Measurements from ENCODE around the gene MYO1D.
A peak's percentile ranks its signal among the peaks of the same experiment; 100 is the strongest.

The MYO1D gene

DNA sequence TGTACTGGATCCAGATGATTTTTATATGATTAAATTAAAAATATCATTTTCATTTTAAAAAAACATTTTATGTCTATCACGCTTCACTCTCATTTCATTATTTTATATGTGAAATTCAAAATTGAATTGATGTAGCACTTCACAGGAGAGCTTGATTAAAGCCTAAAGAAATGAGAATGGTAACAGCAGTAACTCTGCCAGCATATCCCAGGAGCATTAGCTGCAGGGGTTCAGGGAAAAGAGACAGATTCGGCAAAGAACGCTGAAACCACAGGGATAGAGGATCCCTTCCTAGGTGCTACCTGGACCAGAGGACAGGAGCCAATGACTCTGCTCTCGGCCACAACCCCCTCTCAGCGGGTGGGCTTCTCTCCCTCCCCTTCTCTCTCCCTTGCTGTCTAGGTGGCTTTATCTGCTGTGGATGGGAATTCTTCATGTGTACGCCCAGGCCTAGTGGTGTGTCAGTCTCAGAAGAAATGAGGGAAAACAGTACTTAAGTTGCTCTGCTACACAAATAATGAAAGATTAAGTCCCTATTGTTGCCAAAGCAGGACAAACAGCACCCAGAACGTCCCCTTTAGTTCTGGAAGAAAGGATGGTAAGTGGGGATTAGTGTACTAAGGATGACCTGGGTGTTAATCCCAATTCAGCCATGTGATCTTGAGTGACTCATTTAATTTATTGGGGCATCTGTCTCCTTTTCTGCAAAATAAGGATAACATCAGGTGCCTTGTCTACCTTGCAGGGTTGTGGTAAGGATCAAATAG, 266.9 kb downstream of the MYO1D start:
- DNase-seq: no peak

DNA sequence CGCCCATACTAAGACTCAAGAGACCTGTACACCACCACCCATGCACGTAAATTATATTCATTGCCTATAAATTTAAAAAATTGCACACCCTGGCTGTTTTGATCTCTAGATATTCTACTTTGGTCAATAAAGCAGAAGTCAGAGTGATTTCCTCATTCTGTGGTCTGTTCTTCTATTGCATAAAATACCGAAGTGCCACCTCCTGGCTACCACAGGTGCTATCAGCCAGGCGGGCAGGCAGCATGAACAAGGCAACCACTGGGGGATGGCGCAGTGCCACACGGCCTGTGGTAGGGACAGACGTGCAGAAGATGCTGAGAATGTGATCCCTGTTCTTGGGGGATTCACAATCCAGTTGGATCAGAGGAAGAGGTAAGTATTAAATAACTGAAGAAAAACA, 267.8 kb downstream of the MYO1D start:
- DNase-seq: peak; percentile 68

DNA sequence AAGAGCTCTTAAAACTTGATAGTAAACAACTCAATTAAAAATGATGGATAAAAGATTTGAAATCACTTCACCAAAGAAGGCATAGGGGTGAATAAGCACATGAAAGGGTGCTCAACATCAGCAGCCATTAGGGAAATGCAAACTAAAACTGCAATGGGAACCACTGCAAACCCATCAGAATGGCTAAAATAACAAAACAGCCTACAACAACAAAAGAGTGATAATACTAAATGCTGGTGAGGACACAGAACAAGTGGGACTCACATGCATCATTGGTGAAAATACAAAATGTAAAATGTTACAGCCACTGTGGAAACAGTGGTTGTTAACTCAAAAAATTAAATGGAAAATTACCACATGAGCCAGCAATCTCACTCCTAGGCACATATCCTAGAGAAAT, 268.7 kb downstream of the MYO1D start:
- no peak for DNase-seq

DNA sequence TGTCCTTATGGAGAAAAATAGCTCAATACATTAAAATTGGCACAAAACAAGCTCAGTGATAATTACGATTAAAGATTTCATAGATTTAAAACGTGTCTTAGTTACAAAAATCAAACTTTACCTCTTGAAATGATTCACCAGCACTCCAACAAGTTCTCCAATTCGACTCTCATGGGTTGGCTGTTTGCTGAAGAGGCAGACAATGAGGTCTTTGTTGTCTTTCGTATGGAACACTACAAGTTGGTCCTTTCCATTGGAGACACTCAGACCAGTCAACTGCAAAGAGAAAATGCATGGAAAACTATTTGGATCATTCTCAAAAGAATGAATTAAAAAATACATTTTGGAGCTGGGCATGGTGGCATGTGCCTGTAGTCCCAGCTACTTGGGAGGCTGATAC, 272.0 kb downstream of the MYO1D start:
- no peak for DNase-seq

DNA sequence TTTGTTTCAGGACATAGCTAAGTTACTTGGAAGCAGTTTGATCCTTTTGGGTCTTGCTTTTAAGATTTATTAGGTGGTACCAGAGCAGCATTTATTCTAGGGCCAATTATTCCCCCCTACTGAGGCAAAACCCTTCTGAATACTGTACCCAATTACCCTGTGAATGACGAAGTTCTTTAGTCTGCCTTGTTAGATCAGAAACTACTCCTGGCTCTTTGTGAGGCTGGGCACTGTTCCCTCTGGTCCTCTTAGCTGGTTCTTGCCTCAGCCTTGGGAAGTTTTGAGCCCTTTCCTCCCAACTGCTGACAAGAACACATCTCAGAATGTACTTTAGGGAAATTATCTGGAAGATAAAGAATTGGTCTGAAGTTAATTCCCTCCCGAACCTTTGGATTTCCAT, 274.5 kb downstream of the MYO1D start:
- no peak for DNase-seq

DNA sequence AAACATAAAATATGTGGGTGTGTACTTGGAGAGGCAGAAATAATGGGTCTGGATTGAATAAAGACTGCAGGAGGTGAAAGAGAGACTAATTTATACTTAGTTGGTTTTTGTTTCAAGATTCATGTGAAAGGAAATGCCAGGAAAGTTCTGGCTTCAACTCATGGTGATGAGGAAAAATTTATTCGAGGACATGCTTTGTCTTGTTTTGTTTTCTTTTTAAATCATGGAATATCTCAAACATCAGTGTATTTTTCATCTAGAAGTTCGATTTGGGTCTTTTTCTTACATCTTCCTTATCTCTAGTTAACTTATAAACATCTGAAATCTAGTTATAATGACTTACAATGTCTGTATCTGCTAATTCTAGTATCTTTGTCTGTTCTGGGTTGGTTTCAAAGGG, 275.1 kb downstream of the MYO1D start:
- no peak for DNase-seq

DNA sequence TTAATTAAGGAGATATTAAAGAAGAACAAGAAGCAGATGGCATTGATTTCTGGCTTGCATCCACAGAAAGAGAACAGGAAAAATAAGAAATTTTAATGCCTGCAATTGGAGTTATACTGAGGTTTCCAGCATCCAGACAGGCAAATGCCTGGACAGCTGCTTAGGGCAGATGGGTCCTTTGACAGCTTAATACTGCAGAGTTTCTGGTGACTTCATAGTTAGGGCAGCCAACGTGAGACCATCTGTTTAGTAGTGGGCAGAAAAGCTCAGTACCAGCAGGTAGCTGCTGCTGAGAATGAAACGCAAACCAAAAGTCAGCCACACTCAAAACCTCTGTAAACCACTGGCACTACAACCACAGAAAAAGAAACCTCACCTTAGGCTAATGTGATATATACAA, 280.3 kb downstream of the MYO1D start:
- DNase-seq: no peak

DNA sequence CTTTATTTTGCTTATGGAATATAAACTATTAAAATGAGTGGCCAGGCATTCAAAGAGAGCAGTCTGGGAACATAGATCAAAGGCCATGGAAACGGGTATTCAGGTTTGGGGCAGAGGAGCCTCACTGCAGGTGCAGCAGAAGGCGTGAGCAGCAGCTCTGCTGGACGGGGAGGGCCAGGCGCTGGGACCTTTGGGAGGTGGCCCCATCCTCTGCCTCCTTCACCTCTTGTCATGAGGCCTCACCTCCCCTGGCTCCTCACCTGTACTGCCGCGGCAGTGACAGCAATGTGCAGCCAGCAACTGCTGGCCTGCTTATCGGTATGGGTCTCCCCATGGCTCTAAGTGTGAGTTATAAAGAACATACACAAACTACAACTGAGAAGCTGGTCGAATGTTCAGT, 280.7 kb downstream of the MYO1D start:
- DNase-seq: no peak

DNA sequence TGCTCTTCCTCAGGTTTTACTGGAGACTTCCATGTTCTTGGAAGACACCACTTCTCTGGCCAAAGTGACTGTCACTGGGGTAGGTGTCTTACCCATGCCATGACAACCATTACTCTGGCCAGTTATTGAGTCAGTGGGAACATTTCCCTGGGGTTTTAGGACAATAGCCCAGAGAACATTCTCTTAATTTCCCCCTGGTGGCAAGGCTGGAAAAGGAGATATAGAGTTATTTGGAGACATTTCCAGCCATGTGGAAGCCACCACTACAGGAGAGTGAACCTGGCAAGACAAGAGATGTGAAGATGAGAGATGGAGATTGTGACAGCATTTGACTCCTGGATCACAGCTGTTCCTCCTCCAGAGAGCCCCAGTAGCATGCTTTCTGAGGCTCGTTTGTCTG, 283.9 kb downstream of the MYO1D start:
- no peak for DNase-seq

DNA sequence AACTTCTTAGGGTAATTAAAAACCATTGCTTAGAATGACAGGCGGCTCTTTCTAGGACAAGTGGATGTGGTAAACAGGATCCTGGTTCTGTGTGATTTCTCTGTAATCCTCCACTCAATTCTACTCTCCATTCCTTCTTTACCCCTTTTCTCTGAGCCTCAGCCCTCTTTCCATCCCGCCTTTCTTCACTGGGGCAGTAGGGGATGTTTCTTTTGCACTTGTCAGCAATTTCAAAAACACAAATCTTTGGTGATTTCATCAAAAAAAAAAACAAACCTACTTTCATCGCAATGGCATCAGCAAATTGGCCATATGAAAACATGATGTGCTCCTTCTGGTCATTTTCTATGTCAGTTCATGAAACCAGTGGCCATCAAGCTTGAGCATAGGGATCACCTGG, 285.5 kb downstream of the MYO1D start:
- DNase-seq: no peak

DNA sequence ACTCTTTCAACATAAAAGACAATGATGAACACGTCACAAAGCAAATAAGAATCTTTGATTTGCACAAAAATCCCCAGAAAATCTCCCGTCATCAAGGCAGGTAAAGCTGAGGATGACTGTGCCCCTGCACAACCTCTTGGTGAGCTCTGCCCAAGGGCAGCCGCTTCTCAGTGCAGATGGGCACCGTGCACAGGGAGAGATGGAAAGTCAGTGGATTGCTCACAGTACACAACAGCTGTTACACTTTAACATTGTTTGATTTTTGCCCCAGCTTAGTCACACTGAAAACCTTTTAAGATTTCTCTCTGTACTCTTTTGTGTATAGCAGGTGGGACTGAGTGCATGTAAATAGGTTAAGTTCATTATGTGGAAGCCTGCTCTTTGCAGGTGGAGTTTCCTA, 285.9 kb downstream of the MYO1D start:
- DNase-seq: no peak

DNA sequence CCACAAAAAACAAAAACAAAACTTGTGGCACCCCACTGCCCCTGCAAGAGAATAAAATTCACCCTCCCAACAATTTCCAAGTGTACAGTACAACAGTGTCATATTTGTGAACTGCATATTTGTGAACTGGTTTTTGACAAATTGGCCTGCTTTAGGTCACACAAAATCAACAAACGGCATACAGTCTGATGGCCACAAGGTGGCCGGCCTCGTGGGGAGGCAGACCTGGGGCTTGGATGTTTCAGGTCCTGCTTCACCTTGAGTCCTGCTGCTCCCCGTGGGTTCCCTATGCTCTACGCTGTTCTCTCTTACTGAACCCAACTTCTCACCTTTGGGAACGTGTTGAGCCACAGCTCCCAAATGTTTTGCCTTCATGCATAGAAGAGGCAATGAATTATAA, 287.9 kb downstream of the MYO1D start:
- no peak for DNase-seq

DNA sequence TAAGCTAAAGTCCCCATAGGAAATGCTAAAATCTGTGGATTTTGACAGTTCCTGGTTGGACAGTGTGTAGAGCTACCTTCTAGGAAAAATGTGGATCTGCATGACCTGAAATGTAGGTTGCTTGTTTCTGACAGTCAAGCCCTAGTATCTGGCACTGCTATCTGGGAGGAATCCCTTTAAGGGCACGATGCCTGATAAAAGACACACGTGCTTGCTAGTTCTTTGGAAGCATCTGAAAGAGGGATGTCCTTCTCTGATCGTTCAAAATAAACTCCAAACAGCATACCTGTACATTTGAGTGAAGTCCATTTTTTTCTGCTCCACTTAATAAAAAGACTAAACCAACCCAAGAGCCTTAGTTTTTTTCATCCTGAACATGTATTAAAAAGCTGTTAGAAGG, 288.8 kb downstream of the MYO1D start:
- DNase-seq: no peak

DNA sequence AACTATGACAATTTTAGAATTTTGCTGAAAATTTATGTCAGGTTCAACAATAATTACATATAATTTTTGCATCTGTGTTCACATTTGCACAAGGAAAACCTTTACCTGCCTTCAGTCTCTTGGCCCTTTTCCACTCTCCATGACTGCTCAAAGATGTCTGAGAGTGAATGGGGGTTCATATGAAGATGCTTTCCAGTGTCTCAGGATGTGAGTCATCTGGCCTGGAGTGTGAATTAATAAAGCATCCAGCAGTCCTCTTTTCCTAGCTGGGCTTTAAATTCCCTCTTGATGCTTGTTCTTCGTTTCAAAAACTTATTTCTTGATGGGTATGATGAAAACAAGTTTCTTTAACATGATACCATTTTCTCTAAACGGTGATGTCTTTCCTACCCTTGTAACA, 290.3 kb downstream of the MYO1D start:
- no peak for DNase-seq

DNA sequence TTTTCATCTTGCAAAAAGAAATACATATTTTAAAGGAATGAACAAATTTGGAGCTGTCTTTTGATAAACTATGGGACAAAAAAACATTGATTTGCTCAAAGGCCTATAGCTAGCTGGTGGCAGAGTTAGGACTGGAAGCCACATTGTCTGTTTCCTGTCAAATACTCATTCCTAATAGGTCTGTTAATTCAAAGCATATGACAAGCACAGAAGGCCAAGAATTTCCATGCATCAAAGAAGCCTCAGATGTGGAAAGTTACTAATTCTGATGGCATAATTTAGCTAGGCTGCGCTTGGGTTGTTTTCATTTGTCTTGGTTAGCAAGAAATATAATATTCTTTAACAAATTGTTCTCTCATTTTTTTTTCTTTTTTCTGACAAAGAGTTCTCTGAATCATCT, 292.1 kb downstream of the MYO1D start:
- DNase-seq: no peak

DNA sequence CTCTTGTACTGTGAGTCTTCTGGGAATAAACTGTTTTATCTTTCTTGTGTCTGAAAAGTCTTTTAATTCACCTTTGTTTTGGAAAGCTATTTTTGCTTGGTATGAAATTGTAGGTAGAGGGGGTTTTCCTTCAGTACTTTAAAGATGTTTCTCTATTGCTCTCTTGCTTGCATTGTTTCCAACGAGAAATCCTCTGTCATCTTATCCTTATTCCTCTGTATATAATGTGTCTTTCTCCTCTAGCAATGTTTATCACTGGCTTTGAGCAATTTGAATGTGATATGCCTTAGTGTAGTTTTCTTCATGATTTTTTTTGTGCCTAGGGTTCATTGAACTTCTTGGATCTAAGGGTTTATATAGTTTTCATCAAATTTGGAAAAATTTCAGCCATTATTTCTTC, 293.9 kb downstream of the MYO1D start:
- no peak for DNase-seq

DNA sequence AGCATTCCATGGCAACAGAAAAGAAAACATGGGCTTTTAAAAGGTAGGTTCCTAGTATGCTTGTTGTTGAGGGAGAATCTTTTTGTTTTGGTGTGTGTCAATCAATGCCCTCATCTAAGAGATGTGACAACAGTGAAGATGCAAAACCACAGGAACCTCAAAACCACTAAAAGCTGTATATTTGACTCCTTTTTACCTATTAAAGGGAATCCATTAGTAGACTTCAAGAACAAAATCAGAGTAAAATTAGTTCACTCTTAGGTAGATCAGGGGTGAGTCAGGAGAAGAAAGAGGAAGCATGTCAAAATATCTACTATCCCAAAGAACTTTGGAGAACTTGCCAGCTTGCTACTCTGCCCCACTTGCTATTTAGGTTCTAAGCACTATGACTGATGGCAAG, 301.1 kb downstream of the MYO1D start:
- DNase-seq: no peak

DNA sequence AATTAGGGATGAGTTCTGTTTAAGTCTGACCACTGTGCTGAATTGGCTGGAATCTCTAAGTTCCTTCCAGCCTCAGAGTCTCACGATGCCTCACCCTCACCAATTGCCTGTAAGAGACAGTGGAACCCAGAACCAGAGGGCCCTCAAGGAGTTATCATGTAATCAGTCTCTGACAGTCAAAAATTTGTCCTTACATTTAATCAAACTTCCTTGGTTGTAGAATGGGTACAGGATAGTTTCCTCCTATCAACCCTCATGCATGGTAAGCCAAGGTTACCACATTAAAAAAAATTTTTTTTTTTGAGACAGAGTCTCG, 306.9 kb downstream of the MYO1D start:
- no peak for DNase-seq

DNA sequence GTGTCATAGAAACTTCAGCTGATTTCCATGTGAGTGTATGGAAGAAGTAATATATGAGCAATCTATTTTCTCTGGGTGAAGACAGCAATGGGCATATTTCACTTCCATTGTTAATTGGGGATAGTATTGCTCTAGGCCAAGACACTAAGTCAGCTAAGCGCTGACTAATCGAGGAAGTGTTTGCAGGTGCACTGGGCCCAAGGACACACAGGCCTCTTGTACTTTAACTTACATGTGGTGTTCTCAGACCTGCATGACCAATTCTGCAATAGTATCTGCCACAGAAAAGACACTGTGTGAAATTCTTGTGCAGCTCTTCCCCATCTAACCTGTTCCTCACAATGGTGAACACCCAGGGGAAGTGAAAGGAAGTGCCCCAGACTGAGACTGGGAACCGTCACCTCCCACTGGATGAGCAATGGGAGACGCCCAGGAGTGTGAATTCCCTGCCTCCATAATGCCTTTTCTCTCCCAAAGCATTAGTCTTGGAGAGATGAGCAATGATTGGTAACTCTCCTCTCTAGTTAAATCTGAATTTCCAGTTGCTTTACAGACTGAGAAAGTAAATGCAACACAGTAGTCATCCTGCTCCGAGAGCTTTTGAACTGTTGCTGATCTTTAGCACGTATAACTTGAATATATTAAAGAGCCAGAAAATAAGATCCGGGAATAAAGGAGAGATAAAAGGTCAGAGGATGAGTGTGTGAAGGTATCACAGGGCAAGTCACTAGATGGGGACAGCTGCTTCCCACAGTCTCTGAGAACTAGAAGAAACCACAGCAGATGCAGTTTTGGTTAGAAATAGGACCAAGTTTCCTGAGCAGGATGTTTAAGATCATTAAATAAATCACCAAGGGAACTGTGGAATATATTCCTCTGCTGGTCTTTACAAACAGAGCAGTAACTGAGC, 307.5 kb downstream of the MYO1D start:
- no peak for DNase-seq

DNA sequence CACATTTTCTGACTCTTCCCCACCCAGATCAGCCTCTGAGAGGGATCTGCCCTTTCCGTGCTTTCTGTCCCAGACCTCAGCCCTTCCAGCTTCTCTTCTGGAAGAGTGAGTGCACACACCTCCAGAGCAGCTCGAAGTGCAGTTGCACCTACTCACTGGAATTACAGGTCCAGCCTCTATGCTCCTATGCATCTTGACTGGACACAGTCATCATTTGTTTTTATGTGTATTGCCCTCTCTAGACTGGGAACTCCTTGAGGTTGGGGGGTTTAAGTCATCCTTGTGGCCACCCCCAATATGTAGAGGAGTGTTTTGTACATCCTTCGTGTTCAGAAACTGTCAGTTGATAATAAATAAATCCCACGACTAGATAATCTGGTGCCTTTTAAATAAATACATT, 308.2 kb downstream of the MYO1D start:
- DNase-seq: no peak

DNA sequence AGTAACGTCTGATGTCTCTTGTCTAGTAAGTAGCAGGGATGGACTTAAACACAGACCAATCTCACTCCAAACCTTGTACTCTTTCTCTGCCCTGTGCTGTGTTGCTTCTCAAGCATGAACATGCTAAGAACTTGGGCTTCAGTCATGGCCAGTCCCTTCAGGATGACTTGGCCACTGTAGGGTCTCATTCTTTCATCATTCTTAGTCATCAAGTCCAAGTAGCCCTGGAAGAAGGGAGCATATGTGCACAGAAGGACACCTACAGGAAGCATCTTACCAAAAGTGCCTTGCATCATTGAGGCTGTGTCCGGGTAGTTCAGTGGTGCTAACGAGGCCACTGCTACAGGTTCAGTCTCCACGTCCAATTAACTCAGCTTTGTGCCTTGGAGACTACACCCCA, 309.4 kb downstream of the MYO1D start:
- no peak for DNase-seq

DNA sequence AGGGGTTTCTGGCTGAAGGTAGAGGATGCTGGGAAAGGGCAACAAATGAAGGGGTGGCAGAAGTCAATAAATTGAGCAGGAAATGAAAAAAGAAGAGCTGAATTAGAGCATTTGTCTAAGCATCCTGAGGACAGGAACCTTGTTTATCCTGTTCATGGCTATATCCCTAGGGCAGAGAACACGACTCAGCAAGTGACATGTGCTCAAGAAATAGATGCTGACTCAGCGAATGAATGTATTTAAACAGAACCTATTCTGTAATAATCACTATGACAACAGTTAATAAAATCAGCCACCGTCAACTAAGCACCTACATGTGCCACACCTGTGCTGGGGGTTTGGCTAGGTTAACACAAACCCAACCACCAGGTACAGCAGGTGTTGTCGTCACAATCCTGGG, 309.8 kb downstream of the MYO1D start:
- no peak for DNase-seq

DNA sequence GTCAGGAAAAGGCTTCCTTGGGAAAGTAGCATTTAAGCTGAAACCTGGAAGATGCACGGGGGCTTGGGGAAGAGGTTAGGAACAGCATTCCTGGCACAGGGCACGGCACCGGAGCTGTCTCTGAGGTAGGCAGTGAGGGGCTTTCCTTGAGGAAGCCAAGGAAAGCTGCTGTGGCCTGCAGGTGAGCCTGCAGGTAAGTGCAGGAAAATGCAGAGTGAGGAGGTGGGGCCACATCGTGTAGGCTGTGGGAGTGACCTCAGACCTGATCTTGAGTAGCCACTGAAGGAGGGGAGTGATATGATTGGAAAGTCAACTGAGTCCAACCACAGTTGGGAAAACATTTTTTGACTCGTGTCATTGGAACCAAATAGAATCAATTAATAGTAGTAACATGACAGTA, 310.6 kb downstream of the MYO1D start:
- DNase-seq: no peak

DNA sequence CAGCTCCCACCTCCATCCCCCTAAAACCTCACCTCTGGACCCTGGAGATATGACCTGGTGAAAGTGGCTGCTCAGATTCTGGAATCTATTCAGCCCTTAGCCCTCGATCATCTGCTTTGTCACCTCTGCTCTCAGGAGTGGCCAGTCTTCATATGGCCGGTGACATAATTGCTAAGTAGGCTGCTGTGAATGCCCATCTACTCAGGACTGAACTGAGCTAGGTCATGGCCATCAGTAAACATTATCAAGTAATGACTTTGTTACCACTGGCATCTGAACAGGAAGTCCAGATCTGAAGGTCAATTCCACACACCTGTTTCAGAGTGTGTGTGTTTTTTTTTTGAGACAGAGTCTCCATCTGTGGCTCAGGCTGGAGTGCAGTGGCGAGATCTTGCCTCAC, 311.5 kb downstream of the MYO1D start:
- no peak for DNase-seq

DNA sequence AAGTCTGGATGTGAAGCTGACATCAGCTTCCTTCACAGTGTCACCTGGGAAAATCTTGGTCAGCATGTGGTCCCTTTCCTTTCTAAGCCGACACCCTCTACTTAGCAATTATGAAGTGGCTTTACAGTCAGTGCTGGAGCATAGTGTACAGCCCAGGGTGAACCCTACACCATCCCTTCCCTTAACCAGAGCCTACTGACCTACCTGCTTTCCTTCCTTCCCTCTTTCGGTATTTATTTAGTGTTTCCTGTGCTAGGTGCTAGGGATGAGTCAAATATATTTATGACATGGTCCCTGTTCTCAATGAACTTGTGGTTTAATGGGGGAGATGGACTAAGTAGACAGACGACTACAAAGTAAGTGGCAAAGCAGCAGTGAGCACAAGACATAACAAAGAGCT, 312.6 kb downstream of the MYO1D start:
- no peak for DNase-seq
